ENCODE data around the gene OGDH.
"Not testable (repeated sequence)": the region's sequence is repeated elsewhere in the genome, so short reads cannot be mapped to it uniquely, and the experiment has no call there.

Gene OGDH

GRCh38 chr7:44724276-44724675 lies 117.8 kb downstream of the OGDH start:
- H3K27me3 ChIP-seq = no peaks in the 10 kb centered on the region
- DNase-seq = no peak
- H3K4me3 ChIP-seq (ENCODE audit: low read depth, low read length) = no peak overlapping the region
- no peaks in the 10 kb centered on the region for H3K9me3 ChIP-seq
- no peak for TF ChIP-seq CTCF (IDR thresholded peaks at IDR 0.05; ENCODE audit: low read depth, low read length)
- no peaks in the 10 kb centered on the region for H3K36me3 ChIP-seq
- H3K4me1 ChIP-seq = no peaks in the 10 kb centered on the region

DNA sequence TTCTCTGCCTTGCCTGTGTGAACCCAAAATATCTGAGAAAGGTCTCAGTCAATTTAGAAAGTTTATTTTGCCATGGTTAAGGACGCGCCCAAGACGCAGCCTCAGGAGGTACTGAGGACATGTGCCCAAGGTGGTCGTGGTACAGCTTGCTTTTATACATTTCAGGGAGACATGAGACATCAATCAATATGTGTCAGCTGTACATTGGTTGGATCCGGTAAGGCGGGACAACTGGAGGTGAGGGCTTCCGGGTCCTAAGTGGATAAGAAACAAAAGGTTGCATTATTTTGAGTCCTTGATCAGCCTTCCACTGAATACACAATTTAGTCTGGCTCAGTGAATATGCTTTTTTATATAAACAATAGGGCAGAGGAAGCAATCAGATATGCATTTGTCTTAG lies 119.8 kb downstream of the OGDH start:
- not testable (repeated sequence) for H3K36me3 ChIP-seq; H3K9me3 ChIP-seq; H3K4me3 ChIP-seq (ENCODE audit: low read depth, low read length); H3K4me1 ChIP-seq; DNase-seq; H3K27me3 ChIP-seq

DNA sequence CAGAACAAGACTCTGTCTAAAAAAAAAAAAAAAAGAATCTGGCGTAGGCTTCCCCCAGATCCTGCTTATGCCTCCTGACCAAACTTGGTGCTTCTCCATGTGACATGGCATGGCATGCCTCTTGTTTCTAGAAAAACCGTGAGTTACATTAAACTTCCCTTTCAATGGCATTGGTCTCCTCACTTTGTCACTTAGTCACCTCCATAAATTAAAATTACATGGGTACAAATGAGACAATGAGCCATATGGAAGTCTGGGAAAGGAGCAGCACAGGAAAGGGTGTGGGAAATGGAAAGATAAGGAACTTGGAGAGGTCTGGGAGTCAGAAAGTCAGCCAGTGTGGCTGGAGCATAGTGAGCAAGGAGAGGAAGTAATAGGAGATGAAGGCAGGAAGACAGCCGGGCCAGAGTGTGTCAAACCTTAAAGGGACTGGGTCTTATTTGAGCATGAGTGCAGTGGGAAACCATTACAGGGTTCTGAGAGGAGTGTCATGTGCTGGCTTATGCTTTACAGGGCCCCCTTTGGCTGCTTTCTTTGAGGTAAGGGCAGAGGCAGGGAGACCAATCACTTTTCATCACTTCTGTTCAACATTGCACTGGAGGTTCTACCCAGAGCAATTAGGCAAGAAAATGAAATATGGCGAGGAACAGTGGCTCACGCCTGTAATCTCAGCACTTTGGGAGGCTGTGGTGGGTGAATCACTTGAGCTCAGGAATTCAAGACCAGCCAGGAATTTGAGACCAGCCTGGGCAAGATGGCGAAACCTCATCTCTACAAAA lies 120.9 kb downstream of the OGDH start:
- TF ChIP-seq CTCF (IDR thresholded peaks at IDR 0.05; ENCODE audit: low read depth, low read length) = no peak
- Histone ChIP-seq H3K27me3 (no peaks in the 10 kb centered on the region), H3K9me3 (no peaks in the 10 kb centered on the region), H3K4me1 (no peaks in the 10 kb centered on the region), H3K4me3 (ENCODE audit: low read depth, low read length) (no peak overlapping the region), H3K36me3 (no peaks in the 10 kb centered on the region)
- no peak for DNase-seq

GRCh38 chr7:44727937-44728262 lies 121.5 kb downstream of the OGDH start:
- no peaks in the 10 kb centered on the region for H3K9me3 ChIP-seq
- no peak overlapping the region for H3K4me3 ChIP-seq (ENCODE audit: low read depth, low read length)
- no peak for DNase-seq
- H3K4me1 ChIP-seq = no peaks in the 10 kb centered on the region
- TF ChIP-seq CTCF (IDR thresholded peaks at IDR 0.05; ENCODE audit: low read depth, low read length) = no peak
- H3K36me3 ChIP-seq = no peaks in the 10 kb centered on the region
- no peaks in the 10 kb centered on the region for H3K27me3 ChIP-seq

DNA sequence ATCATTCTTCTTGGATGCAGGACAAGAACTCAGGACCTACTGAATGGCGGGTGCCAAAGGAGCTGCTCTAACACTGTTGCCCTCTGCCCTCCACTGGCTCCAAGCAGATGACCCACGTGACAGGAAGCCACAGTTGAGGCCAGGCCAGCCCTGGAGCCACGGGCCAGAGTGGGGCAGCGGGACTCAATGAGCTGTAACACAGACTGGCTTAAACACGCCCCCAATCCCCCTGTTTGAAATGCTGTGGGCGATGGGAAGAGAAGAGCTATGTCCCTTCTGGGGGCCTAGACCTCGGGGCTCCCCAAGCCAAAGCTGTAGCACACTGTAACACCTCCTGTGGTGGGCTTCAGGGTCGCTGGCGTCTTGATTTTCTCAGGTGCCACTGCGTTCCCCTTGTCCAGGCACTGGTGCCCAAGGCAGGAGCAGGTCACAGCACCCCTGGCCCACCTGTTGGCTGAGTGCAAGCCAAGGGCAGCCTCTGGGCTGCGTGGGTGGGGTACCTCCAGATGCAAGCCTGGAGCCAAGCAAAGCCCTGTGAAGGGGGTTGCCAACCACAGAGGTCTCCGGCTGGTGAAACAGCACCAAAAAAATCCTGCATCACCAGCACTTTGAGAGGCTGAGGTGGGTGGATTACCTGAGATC lies 123.6 kb downstream of the OGDH start:
- DNase-seq = no peak
- Histone ChIP-seq H3K4me3 (ENCODE audit: low read depth, low read length) (no peak overlapping the region), H3K4me1 (no peaks in the 10 kb centered on the region), H3K9me3 (no peaks in the 10 kb centered on the region), H3K27me3 (no peaks in the 10 kb centered on the region), H3K36me3 (no peaks in the 10 kb centered on the region)
- no peak for TF ChIP-seq CTCF (IDR thresholded peaks at IDR 0.05; ENCODE audit: low read depth, low read length)

DNA sequence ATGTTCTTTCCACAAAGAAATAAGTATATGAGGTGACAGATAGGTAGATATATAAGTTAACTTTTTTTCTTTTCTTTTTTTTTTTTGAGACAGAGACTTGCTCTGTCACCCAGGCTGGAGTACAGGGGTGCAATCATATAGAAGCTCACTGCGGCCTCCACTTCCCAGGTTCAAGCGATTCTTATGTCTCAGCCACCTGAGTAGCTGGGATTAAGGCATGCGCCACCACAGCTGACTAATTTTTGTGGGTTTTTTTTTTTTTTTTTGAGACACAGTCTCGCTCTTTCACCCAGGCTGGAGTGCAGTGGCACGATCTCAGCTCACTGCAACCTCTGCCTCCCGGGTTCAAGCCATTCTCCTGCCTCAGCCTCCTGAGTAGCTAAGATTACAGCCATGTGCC lies 126.5 kb downstream of the OGDH start:
- H3K27me3 ChIP-seq = not testable (repeated sequence)

DNA sequence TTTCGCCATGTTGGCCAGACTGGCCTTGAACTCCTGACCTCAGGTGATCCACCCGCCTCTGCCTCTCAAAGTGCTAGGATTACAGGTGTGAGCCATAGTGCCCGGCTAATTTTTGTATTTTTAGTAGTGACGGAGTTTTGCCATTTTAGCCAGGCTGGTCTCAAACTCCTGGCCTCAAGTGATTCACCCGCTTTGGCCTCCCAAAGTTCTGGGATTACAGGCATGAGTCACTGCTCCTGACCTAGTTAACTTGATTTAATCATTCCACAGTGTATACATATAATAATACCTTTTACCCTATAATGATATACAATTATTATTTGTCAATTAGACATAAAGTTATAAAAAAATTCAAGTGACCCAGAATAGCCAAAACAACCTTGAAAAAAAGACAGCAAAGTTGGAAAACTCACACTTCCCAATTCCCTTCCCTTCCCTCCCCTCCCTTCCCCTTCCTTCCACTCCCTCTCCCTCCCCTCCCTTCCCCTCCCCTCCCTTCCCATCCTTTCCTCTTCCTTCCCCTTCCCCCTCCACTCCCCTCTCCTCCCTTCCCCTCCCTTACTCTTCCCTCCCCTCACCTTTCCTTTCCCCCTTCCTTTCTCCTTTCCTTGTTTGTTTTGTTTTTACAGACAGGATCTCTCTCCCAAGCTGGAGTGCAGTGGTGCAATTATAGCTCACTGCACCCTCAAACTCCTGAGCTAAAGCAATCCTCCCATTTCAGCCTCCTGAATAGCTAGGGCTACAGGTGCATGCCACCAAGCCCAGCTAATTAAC lies 127.5 kb downstream of the OGDH start:
- Histone ChIP-seq H3K4me1 (no peaks in the 10 kb centered on the region), H3K27me3 (no peaks in the 10 kb centered on the region)

More for the DNA sequence above, 126.5 kb downstream of the OGDH start:
- H3K36me3 ChIP-seq; DNase-seq; H3K4me3 ChIP-seq (ENCODE audit: low read depth, low read length); H3K9me3 ChIP-seq; H3K4me1 ChIP-seq: not testable (repeated sequence)

More for the DNA sequence above, 127.5 kb downstream of the OGDH start:
- DNase-seq = no peak
- no peaks in the 10 kb centered on the region for H3K36me3 ChIP-seq
- TF ChIP-seq CTCF (IDR thresholded peaks at IDR 0.05; ENCODE audit: low read depth, low read length) = no peak
- no peak overlapping the region for H3K4me3 ChIP-seq (ENCODE audit: low read depth, low read length)
- no peaks in the 10 kb centered on the region for H3K9me3 ChIP-seq

Measured in BE2C (cell line).